GM19240 (cell line): ENCODE data around the gene LSR.

Source experiments
- DNase-seq: peaks from one replicate; pipeline ENCODE4 v3.0.0; 2011; ENCODE audit warnings: low spot score; ENCODE audit not compliant: insufficient read length

The LSR gene, protein sequence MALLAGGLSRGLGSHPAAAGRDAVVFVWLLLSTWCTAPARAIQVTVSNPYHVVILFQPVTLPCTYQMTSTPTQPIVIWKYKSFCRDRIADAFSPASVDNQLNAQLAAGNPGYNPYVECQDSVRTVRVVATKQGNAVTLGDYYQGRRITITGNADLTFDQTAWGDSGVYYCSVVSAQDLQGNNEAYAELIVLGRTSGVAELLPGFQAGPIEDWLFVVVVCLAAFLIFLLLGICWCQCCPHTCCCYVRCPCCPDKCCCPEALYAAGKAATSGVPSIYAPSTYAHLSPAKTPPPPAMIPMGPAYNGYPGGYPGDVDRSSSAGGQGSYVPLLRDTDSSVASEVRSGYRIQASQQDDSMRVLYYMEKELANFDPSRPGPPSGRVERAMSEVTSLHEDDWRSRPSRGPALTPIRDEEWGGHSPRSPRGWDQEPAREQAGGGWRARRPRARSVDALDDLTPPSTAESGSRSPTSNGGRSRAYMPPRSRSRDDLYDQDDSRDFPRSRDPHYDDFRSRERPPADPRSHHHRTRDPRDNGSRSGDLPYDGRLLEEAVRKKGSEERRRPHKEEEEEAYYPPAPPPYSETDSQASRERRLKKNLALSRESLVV

DNA sequence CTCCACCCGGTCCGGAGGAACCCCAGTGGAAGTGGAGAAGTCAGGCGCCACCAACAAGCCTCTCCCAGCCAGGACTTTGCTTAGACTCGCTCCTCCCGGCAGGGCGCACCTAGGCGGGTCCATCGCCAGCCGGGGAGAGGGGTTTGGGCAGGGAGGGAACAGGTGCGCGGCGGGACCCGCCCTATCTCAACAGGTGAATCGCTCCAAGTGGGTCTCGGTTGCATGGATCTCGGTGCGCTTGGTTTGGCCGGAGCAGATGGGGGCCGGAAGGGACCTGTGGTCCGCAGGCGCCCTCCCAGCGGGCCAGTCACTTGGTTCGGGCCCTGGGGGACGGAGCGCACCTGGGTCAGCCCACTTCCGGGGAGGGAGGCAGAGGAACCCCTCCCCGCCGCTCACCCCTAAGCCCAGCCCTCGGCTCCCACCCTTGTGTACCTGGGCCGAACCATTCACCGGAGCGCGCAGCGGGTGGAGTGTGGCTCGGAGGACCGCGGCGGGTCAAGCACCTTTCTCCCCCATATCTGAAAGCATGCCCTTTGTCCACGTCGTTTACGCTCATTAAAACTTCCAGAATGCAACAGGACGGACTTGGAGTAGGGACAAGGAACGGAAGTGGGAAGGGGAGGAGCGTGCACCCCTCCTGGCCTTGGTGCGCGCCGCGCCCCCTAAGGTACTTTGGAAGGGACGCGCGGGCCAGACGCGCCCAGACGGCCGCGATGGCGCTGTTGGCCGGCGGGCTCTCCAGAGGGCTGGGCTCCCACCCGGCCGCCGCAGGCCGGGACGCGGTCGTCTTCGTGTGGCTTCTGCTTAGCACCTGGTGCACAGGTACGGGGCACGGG is at the start of gene LSR:
LSR (plus strand) TSS at position 693 of the 836 bp plus-strand sequence; CDS start at position 714, 21 bp downstream.
- DNase-seq, result peak; percentile 71

- no peak for DNase-seq
These were observed 49.3 kb upstream of the LSR start for GRCh38 chr19:35199481-35199880.

GRCh38 chr19:35202722-35203688 is 45.8 kb upstream of the LSR start:
- no peak for DNase-seq

DNA sequence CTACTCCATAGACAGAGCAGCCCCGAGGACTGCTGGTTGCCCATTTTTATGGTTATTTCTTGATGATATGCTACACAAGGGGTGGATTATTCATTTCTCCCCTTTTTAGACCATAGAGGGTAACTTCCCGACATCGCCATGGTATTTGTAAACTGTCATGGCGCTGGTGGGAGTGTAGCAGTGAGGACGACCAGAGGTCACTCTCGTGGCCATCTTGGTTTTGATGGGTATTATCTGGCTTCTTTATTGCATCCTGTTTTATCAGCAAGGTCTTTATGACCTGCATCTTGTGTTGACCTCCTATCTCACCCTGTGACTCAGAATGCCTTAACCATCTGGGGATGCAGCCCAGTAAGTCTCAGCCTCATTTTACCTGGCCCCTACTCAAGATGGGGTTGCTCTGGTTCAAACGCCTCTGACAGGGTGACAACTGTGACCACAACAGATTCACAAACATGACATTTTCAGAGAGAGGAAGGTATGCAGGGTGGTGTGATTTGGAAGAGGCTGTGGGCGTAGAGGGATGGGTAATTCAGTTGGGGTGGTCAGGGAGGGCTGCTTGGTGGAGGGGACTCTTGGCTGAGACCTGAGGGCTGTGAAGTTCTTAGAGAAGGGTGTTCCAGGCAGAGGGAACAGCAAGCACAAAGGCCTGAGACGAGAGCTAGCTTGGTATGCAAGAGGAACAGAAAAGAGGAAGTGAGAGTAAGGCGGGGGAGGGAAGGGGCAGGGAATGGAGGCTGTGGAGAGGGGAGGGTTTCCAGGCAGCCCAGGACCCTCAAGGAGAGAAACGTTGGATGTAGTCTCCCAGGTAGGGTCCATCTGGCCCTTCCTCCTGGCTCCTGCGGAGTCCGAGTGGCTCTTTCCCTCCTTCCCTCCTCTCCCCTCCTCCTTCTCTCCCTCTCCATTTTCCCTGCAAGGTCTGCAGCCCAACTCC is 43.7 kb upstream of the LSR start:
- peak; percentile 53 for DNase-seq

- DNase-seq, result no peak
These were observed 43.0 kb upstream of the LSR start for GRCh38 chr19:35205733-35206323.

GRCh38 chr19:35206379-35206778 is 42.4 kb upstream of the LSR start:
- no peak for DNase-seq

DNA sequence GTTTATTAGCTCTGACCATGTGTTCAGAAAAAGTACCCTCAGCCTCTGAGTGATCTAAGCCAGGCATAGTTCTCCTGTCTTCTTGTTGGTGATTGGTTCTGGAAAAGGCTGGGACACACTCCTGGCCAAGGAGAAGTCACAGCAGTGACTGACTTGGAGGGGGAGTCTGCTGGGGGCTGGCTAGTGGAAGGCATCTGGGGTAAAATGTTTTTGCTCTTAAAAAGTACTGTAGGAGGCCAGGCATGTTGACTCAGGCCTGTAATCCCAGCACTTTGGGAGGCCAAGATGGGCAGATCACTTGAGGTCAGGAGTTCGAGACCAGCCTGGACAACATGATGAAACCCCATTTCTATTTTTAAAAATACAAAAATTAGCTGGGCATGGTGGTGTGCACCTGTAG is 41.9 kb upstream of the LSR start:
- DNase-seq, result no peak

- no peak for DNase-seq
These were observed 41.4 kb upstream of the LSR start for GRCh38 chr19:35207391-35207871.

DNA sequence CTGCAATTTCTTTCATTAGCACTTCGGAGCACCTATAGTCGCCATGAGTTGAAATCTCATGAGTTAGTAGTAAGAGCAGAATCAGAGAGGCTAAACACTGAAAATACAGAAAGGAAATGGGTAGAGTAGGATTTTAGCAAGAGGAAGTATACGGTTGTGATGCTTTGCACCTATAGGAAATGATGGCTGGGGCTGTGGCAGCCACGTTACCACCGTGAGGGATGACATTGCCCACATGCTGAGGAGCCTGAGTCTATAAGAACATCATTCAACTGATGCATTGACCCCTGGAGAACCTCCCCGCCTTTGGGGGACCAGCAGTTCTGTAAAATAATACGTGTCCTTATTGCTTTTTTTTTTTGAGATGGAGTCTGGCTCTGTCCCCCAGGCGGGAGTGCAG is 40.7 kb upstream of the LSR start:
- no peak for DNase-seq

- no peak for DNase-seq
These were observed 39.2 kb upstream of the LSR start for GRCh38 chr19:35209646-35210045.

GRCh38 chr19:35211545-35212230 is 37.1 kb upstream of the LSR start:
- DNase-seq, result no peak

GRCh38 chr19:35212241-35212640 is 36.6 kb upstream of the LSR start:
- no peak for DNase-seq

DNA sequence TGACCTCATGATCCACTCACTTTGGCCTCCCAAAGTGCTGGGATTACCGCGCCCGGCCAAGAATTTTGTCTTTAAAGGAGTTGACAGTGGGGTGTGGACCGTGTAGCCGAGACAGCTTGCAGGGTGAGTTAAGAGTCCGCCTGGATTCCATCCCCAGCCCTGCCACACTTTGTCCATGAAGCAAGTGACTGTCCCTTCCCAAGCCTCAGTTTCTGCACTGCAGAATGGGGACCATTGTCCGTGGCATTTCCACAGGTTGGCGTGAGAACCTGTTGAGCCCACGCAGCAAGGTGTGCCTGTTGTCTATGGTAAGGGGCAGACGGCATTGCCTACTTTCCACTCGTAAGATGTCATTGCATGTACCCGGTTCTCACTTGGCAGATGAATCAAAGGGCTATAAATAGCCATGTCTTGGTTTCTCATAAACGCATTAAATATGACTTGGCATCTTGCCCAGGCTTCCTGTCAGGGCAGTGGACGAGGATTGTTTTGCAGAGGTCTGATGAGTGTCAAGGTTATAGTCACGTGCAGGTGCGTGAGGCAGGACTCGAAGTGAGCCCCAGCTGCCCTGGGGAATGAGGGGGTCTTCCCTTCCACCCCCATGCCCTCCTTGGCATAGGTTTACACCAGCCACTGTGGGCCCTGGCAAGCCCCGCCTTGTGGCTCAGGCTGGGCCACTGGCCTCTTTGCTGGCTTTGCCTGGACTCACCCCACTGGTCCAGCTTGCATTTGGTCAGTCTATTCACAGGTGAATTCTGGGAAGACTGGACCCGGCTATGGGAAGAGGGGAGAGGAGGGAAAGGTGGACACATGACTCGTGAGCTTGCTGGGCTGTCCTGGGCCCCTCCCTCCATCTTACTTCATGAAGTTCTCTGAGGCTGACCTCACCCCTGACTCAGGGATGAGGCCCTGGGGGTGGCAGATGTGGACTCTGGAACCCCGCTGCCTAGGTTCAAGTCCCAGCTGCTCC is 34.9 kb upstream of the LSR start:
- no peak for DNase-seq

DNA sequence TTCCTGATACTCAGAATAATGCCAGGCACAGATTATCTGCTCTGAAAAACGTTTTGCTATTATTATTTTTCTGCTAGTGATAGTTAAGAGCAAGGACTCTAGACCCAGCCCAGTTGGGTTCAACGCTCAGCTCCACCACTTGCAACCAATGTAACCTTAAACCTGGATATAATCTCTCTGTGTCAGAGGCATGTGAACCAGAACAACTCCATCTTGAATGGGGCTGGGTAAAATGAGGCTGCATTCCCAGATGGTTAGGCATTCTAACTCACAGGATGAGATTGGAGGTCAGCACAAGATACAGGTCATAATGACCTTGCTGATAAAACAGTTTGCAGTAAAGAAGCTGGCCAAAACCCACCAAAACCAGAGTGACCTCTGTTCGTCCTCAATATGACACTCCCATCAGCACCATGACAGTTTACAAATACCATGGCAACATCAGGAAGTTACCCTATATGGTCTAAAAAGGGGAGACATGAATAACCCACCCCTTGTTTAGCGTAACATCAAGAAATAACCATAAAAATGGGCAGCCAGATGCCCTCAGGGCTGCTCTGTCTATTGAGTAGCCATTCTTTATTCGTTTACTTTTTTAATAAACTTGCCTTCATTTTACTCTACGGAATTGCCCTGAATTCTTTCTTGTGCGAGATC is 33.9 kb upstream of the LSR start:
- DNase-seq, result no peak

GRCh38 chr19:35216016-35216832 is 32.6 kb upstream of the LSR start:
- no peak for DNase-seq
